Measurements from ENCODE around the gene NPTX2.
"Not testable (repeated sequence)": the region's sequence is repeated elsewhere in the genome, so short reads cannot be mapped to it uniquely, and the experiment has no call there.

The NPTX2 gene

DNA sequence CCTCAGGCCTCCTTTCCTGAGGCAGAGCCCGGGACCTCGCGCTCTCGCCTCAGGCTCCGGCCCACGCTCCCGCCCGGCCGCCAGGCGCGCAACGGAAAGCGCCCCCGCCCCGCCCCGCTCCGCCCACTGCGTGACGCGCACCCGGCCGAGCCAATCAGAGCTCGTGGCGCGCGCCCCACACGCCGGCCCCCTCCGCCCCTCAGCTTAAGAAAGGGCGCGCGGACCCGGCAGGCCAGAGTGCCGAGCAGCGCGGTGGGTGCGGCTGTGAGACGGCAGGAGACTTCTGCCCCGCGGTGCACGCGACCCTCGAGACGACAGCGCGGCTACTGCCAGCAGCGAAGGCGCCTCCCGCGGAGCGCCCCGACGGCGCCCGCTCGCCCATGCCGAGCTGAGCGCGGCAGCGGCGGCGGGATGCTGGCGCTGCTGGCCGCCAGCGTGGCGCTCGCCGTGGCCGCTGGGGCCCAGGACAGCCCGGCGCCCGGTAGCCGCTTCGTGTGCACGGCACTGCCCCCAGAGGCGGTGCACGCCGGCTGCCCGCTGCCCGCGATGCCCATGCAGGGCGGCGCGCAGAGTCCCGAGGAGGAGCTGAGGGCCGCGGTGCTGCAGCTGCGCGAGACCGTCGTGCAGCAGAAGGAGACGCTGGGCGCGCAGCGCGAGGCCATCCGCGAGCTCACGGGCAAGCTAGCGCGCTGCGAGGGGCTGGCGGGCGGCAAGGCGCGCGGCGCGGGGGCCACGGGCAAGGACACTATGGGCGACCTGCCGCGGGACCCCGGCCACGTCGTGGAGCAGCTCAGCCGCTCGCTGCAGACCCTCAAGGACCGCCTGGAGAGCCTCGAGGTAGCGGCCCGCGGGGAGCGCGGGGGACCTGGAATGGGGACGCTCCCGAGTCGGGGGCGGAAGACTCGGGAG lies at the start of gene NPTX2:
TSS of gene NPTX2 (plus strand) at position 235 of the 909 bp plus-strand sequence. CDS start at position 412, 177 bp downstream.
- DNase-seq (ENCODE audit: insufficient read length, low spot score): no peak
- TF ChIP-seq POLR2A (IDR thresholded peaks at IDR 0.05; ENCODE audit: low read depth, low read length): no peak
- FAIRE-seq: no peak

GRCh38 chr7:98567991-98568390 lies 49.1 kb upstream of the NPTX2 start:
- no peak for FAIRE-seq
- DNase-seq (ENCODE audit: insufficient read length, low spot score): no peak
- no peak for TF ChIP-seq POLR2A (IDR thresholded peaks at IDR 0.05; ENCODE audit: low read depth, low read length)

GRCh38 chr7:98568891-98569290 lies 48.2 kb upstream of the NPTX2 start:
- no peak for TF ChIP-seq POLR2A (IDR thresholded peaks at IDR 0.05; ENCODE audit: low read depth, low read length)
- DNase-seq (ENCODE audit: insufficient read length, low spot score): no peak
- no peak for FAIRE-seq

DNA sequence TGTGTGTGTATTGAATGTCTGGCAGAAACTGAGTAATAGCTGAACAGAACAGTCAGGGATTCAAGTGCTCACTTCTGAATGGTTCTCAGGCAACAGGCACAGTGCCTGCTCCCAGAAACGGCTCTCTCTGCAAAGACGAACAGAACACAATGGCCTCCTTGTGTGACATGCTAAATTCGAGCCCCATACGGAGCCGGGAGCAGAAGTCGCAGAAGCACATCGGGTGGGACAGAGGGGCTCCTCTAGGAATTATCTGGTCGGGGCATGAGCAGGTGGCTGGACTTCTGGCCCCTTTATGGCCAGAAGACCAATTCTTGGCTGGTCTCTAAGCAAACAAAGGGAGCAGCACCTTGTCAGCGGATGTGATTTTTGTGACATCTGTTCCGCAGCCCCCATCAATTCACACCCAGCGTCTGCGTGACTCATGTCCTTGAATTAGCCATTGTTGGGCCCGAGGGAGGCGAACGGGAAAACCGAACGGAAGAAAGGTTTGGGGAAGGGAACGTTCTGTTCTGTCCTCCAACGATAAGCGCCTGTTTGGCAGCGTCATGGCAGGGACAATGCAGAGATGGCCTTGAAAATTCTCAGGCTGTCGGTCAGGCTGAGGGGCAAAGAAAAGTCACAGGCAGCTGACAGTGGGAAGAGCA lies 47.3 kb upstream of the NPTX2 start:
- no peak for DNase-seq (ENCODE audit: insufficient read length, low spot score)
- no peak for TF ChIP-seq POLR2A (IDR thresholded peaks at IDR 0.05; ENCODE audit: low read depth, low read length)
- no peak for FAIRE-seq

- DNase-seq (ENCODE audit: insufficient read length, low spot score) (no peak), FAIRE-seq (no peak)
- TF ChIP-seq POLR2A (IDR thresholded peaks at IDR 0.05; ENCODE audit: low read depth, low read length): no peak
These were observed 46.1 kb upstream of the NPTX2 start for GRCh38 chr7:98571006-98571405.

GRCh38 chr7:98571986-98572385 lies 45.1 kb upstream of the NPTX2 start:
- DNase-seq (ENCODE audit: insufficient read length, low spot score) (no peak), FAIRE-seq (no peak)
- TF ChIP-seq POLR2A (IDR thresholded peaks at IDR 0.05; ENCODE audit: low read depth, low read length): no peak

DNA sequence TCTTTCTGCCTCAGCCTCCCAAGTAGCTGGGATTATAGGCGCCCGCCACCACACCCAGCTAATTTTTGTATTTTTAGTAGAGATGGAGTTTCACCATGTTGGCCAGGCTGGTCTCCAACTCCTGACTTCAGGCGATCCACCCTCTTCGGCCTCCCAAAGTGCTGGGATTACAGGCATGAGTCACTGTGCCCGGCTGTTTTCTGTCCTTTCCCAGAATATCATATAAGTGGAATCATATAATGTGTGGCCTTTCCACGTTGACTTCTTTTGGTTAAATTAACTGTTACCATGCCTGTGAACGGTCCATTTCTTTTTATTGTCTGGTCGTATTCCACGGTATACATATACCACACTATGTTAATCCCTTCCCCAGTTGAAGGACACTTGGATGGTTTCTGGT lies 44.4 kb upstream of the NPTX2 start:
- not testable (repeated sequence) for DNase-seq (ENCODE audit: insufficient read length, low spot score); FAIRE-seq

- FAIRE-seq (no peak), DNase-seq (ENCODE audit: insufficient read length, low spot score) (no peak)
- TF ChIP-seq POLR2A (IDR thresholded peaks at IDR 0.05; ENCODE audit: low read depth, low read length): no peak
These were observed 43.3 kb upstream of the NPTX2 start for GRCh38 chr7:98573816-98574215.

- no peak for TF ChIP-seq POLR2A (IDR thresholded peaks at IDR 0.05; ENCODE audit: low read depth, low read length)
- FAIRE-seq (no peak), DNase-seq (ENCODE audit: insufficient read length, low spot score) (no peak)
These were observed 41.2 kb upstream of the NPTX2 start for GRCh38 chr7:98575878-98576277.

DNA sequence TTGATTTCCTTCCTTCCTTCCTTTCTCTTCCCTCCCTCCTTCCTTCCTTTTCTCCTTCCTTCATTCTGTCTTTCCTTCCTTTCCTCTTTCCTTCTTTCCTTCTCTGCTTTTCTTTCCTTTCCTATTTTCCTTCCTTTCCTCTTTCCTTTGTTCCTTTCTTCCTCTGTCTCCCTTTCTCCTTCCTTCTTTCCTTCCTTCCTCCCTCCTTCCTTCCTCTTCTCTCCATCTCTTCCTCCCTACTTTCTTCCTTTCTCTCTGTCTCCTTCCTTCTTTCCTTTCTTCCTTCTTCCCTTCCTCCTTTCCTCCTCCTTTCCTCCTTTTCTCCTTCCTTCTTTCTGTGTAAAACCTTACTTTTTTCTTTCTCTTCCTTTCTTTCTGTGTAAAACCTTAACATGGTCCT lies 32.3 kb upstream of the NPTX2 start:
- no peak for TF ChIP-seq POLR2A (IDR thresholded peaks at IDR 0.05; ENCODE audit: low read depth, low read length)
- no peak for FAIRE-seq
- DNase-seq (ENCODE audit: insufficient read length, low spot score): no peak

GRCh38 chr7:98591926-98592325 lies 25.2 kb upstream of the NPTX2 start:
- no peak for TF ChIP-seq POLR2A (IDR thresholded peaks at IDR 0.05; ENCODE audit: low read depth, low read length)
- FAIRE-seq (no peak), DNase-seq (ENCODE audit: insufficient read length, low spot score) (no peak)

GRCh38 chr7:98594348-98594747 lies 22.7 kb upstream of the NPTX2 start:
- FAIRE-seq (no peak), DNase-seq (ENCODE audit: insufficient read length, low spot score) (no peak)
- TF ChIP-seq POLR2A (IDR thresholded peaks at IDR 0.05; ENCODE audit: low read depth, low read length): no peak

GRCh38 chr7:98594787-98595186 lies 22.3 kb upstream of the NPTX2 start:
- DNase-seq (ENCODE audit: insufficient read length, low spot score): no peak
- TF ChIP-seq POLR2A (IDR thresholded peaks at IDR 0.05; ENCODE audit: low read depth, low read length): no peak
- no peak for FAIRE-seq

DNA sequence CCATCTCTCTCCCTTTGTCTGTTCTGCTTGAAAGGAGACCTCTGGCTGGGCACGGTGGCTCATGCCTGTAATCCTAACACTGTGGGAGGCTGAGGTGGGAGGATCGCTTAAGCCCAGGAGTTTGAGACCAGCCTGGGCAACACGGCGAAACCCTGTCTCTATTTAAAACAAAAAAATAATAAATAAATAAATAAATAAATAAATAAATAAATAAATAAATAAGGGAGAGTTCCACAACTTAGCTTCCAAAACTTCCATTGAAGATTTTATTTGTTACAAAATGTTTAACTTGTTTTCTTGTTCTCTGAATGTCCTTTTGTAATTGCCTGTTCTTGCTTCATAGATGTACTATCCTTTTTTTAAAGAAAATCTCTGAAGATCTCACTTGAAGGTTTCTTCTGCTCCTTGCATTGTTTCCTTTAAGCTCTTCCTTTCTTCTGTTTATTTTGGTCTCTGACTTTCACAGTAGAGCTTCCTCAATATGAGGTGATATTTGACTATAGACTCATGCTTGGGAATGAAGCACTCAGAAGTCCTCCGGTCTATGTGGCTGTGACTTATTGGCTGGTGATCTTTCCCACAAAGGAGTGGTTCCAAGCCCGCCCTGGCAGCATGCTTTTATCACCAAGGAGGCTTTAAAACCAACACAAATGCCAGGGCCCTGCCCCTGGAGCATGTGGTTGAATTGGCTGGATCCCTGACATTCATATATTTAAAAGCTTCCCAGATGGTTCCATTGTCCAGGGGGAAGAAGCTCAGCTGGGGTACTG lies 18.1 kb upstream of the NPTX2 start:
- TF ChIP-seq POLR2A (IDR thresholded peaks at IDR 0.05; ENCODE audit: low read depth, low read length): no peak
- DNase-seq (ENCODE audit: insufficient read length, low spot score) (no peak), FAIRE-seq (no peak)

Measured in H54 (cell line).